Fibroblast of lung (primary cell): ENCODE data around the gene TTLL4.

ENCODE experiments used
- CTCF ChIP-seq, 2 donors: IDR thresholded peaks in 1 of 2; conservative IDR thresholded peaks in 1 of 2; 1 replicate in 1 of 2; 2 replicates in 1 of 2; pipeline ENCODE4 v1.5.1; 2011 to 2012; ENCODE audit warnings: low read length in 2 of 2, control low read depth in 1 of 2, inconsistent platforms in 1 of 2, low read depth in 1 of 2, mild to moderate bottlenecking in 1 of 2
- EZH2 ChIP-seq: IDR thresholded peaks from 2 replicates; pipeline ENCODE4 v1.5.1; 2012; ENCODE audit warnings: low read length, control low read depth, mild to moderate bottlenecking; ENCODE audit errors: missing control alignments

GRCh38 chr2:218703341-218703740 lies 7.3 kb upstream of the TTLL4 start:
- TF ChIP-seq CTCF (conservative IDR thresholded peaks at IDR 0.05 in 1 of 2, IDR thresholded peaks at IDR 0.05 in 1 of 2; ENCODE audit: low read depth in 1 of 2, low read length in 2 of 2) (no peak), EZH2 (no peak)
